Endothelial cell of umbilical vein (primary cell): ENCODE results near the gene FBXL14. TPM values are rescaled to one million over a fixed set of nuclear protein-coding genes. Genes with fewer than 3 reads are reported as not detected.

Experiments
- BruUV-seq: library from RNA; stranded (reverse); fragments of 400-500 nt; replicated peaks from 2 replicates; lab custom pipeline; 2021; lab: Mats Ljungman, UMichigan
- CTCF ChIA-PET: fragments of 300-600, 350-600 bp; sonication (Branson Sonifier 250); formaldehyde crosslinking; loops from one replicate; lab custom pipeline; 2021; ENCODE audit warnings: antibody characterized with exemption, inconsistent platforms; lab: Charles Lee
- POLR2A ChIA-PET: fragments of 300-600, 350-600 bp; sonication (Branson Sonifier 250); formaldehyde crosslinking; loops from one replicate; lab custom pipeline; 2021; ENCODE audit warnings: antibody characterized with exemption, inconsistent platforms; lab: Charles Lee
- DNase-seq: peaks from one replicate; pipeline ENCODE4 v3.0.0-alpha.2; 2011; ENCODE audit warnings: low read depth, low spot score
- FAIRE-seq: peaks from 2 replicates; lab custom pipeline; 2011; peaks lifted over from hg19 to GRCh38; lab: Jason Lieb, UNC
- H2AFZ ChIP-seq: 2 replicates; pipeline ENCODE4 v1.6.0; 2012; ENCODE audit warnings: low read depth, low read length, control low read depth, inconsistent platforms
- H3K27ac ChIP-seq: 2 replicates; pipeline ENCODE4 v1.5.1; 2011; ENCODE audit warnings: low read depth, mild to moderate bottlenecking, control low read depth, low read length, moderate library complexity; ENCODE audit not compliant: insufficient read depth
- H3K27me3 ChIP-seq, 2 experiments: 2 replicates each; pipeline versions ENCODE4 v1.6.0 to v1.6.1; 2011; ENCODE audit warnings: low read length in 2 of 2, mixed read lengths in 1 of 2; ENCODE audit not compliant: control insufficient read depth in 2 of 2, insufficient read depth in 2 of 2
- H3K36me3 ChIP-seq, 2 experiments: 2 replicates in 1 of 2; 3 replicates in 1 of 2; pipeline ENCODE4 v1.5.1; 2011; ENCODE audit warnings: low read length in 2 of 2, mild to moderate bottlenecking in 1 of 2, moderate library complexity in 1 of 2; ENCODE audit not compliant: control insufficient read depth in 2 of 2, insufficient read depth in 2 of 2; ENCODE audit errors: extremely low read depth in 1 of 2
- H3K4me1 ChIP-seq: 3 replicates; pipeline ENCODE4 v1.5.1; 2011; ENCODE audit warnings: mild to moderate bottlenecking, low read length; ENCODE audit not compliant: control insufficient read depth, insufficient read depth; ENCODE audit errors: extremely low read depth
- H3K4me2 ChIP-seq: 2 replicates; pipeline ENCODE4 v1.6.1; 2011; ENCODE audit warnings: low read length, control low read depth, mixed read lengths; ENCODE audit not compliant: insufficient read depth
- H3K4me3 ChIP-seq, 3 experiments: fragments of 200-600 bp in 1 of 3; sonication (generic), shearing (Covaris generic) in 1 of 3; replicated peaks in 1 of 3; 2 replicates each; pipeline ENCODE4 v1.5.1; 2011 to 2016; ENCODE audit warnings: control low read depth in 3 of 3, low read length in 3 of 3, mild to moderate bottlenecking in 2 of 3, inconsistent platforms in 1 of 3, low read depth in 1 of 3, moderate library complexity in 1 of 3; ENCODE audit not compliant: insufficient read depth in 1 of 3
- H3K79me2 ChIP-seq: 2 replicates; pipeline ENCODE4 v1.6.0; 2012; ENCODE audit warnings: low read length, inconsistent platforms; ENCODE audit not compliant: control insufficient read depth, insufficient read depth
- H3K9ac ChIP-seq: replicated peaks from 2 replicates; pipeline ENCODE3; 2011; ENCODE audit warnings: low read length, control low read depth; ENCODE audit not compliant: insufficient read depth; ENCODE audit errors: extremely low read depth
- H3K9me1 ChIP-seq: replicated peaks from 3 replicates; pipeline ENCODE4 v1.6.0; 2011; ENCODE audit warnings: mild to moderate bottlenecking, low read length; ENCODE audit not compliant: control insufficient read depth, insufficient read depth; ENCODE audit errors: extremely low read depth
- H3K9me3 ChIP-seq: replicated peaks from 2 replicates; pipeline ENCODE4 v1.5.1; 2012; ENCODE audit warnings: low read length, inconsistent platforms; ENCODE audit not compliant: control insufficient read depth, insufficient read depth
- H4K20me1 ChIP-seq: replicated peaks from 2 replicates; pipeline ENCODE3; 2011; ENCODE audit warnings: mild to moderate bottlenecking, low read length; ENCODE audit not compliant: control insufficient read depth, insufficient read depth; ENCODE audit errors: extremely low read depth
- EZH2 ChIP-seq: IDR thresholded peaks from 2 replicates; pipeline ENCODE4 v1.6.1; 2012; ENCODE audit warnings: borderline replicate concordance, low read depth, mild to moderate bottlenecking, moderate library complexity, low read length, inconsistent platforms; ENCODE audit not compliant: severe bottlenecking
- FOS ChIP-seq: IDR thresholded peaks from 2 replicates; pipeline ENCODE4 v1.6.1; 2011; ENCODE audit warnings: mild to moderate bottlenecking, low read length, moderate library complexity, borderline replicate concordance; ENCODE audit not compliant: insufficient read depth
- GATA2 ChIP-seq: IDR thresholded peaks from 2 replicates; pipeline ENCODE4 v1.7.0; 2011; ENCODE audit warnings: low read depth, mild to moderate bottlenecking, moderate library complexity, mixed read lengths, low read length; ENCODE audit not compliant: insufficient read length, insufficient read depth
- JUN ChIP-seq: IDR thresholded peaks from 2 replicates; pipeline ENCODE4 v1.6.1; 2011; ENCODE audit warnings: borderline replicate concordance, low read depth; ENCODE audit not compliant: insufficient read length, insufficient read depth
- MAX ChIP-seq: IDR thresholded peaks from 2 replicates; pipeline ENCODE4 v1.6.1; 2011; ENCODE audit not compliant: insufficient read depth, insufficient read length
- MYC ChIP-seq: IDR thresholded peaks from one replicate; pipeline ENCODE4 v1.6.1; 2011; ENCODE audit warnings: mild to moderate bottlenecking, low read depth, low read length
- POLR2A ChIP-seq: IDR thresholded peaks from 2 replicates; pipeline ENCODE4 v1.6.1; 2012; ENCODE audit warnings: low read depth, mild to moderate bottlenecking, control low read depth, low read length
- POLR2AphosphoS5 ChIP-seq: IDR thresholded peaks from 2 replicates; pipeline ENCODE4 v1.6.1; 2012; ENCODE audit warnings: low read depth, mild to moderate bottlenecking, control low read depth, low read length, moderate library complexity; ENCODE audit not compliant: insufficient read depth
- dilution Hi-C: fragments of 300-500 bp; cut with MboI; formaldehyde crosslinking; loops from one replicate; pipeline ENCODE4 v1.15.0; 2019; ENCODE audit warnings: low sequenced_read_pairs; ENCODE audit not compliant: extremely low pct_ligation_motif_present
- intact Hi-C: fragments of 100-400 bp; cut with micrococcal nuclease; formaldehyde crosslinking; loops from one replicate; pipeline ENCODE4 v1.10.0; 2022
- polyA plus RNA-seq, 4 experiments: library from polyadenylated mRNA; depleted of rRNA in 3 of 4; stranded (reverse) in 3 of 4; unstranded in 1 of 4; fragments of >200 nt; gene quantifications; 2 replicates each; pipeline versions ENCODE4 v1.2.1 to v1.2.3, GENCODE V29; 2011 to 2012; ENCODE audit warnings: missing spikeins in 1 of 4
- total RNA-seq: library from RNA; stranded (reverse); gene quantifications from 2 replicates; pipeline ENCODE4 v1.2.3, GENCODE V29; 2021
- TF ChIP-seq, protein P1 (sequence below), 2 donors: IDR thresholded peaks; 1 replicate in 1 of 2; 2 replicates in 1 of 2; pipeline ENCODE4 v1.5.1; 2011; ENCODE audit warnings: low read length in 2 of 2, mild to moderate bottlenecking in 2 of 2, moderate library complexity in 2 of 2, control low read depth in 1 of 2, inconsistent platforms in 1 of 2, low read depth in 1 of 2; ENCODE audit not compliant: insufficient read depth in 1 of 2; ENCODE audit errors: extremely low read depth in 1 of 2

The FBXL14 gene
- total and polyA plus RNA-seq, 2 donors (not counting 3 experiments of a cell fraction or from before 2014, with no cell fraction given), result 11.3 to 15.7 TPM

DNA sequence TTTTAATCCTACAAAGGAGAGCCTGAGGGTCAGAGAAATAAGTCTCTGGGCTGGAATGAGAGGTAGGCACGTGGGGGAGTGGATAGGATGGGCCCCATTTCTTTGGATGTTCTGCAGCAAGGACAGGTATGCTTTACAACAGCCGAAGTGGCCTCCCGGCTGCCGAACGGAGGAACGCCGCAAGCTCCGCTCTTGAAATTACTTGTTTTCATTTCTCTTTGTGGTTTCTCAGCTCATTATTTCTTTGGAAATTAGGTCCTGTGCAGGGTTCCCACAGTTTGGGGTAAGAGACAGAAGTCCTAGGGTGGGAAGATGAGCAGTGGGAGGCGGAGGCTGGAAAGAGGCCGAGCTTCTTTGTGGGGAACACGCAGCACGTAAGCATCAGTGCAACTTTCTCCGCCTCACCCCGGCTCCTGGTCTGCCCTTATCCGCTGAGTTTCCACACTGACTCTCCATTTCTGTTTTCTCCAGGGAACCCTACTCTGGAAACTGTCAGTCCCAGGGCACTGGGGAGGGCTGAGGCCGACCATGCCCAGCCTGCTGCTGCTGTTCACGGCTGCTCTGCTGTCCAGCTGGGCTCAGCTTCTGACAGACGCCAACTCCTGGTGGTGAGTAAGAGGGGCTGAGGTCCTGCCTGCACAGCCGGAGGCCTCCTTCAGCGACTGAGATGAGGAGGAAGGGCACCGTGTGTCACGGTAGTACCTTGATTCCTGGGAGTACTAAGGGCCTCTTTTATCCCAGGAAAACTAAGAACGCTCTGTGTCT, 36.6 kb upstream of the FBXL14 start:
- no TSS peak for BruUV-seq
- peaks cover 5% of the 10 kb centered on the region for H3K4me1 ChIP-seq
- no peaks in the 10 kb centered on the region for H3K36me3 ChIP-seq
- DNase-seq (no peak), FAIRE-seq (no peak)
- H3K9me3 ChIP-seq, result no peaks in the 10 kb centered on the region
- TF ChIP-seq, protein P1, sequence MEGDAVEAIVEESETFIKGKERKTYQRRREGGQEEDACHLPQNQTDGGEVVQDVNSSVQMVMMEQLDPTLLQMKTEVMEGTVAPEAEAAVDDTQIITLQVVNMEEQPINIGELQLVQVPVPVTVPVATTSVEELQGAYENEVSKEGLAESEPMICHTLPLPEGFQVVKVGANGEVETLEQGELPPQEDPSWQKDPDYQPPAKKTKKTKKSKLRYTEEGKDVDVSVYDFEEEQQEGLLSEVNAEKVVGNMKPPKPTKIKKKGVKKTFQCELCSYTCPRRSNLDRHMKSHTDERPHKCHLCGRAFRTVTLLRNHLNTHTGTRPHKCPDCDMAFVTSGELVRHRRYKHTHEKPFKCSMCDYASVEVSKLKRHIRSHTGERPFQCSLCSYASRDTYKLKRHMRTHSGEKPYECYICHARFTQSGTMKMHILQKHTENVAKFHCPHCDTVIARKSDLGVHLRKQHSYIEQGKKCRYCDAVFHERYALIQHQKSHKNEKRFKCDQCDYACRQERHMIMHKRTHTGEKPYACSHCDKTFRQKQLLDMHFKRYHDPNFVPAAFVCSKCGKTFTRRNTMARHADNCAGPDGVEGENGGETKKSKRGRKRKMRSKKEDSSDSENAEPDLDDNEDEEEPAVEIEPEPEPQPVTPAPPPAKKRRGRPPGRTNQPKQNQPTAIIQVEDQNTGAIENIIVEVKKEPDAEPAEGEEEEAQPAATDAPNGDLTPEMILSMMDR (IDR thresholded peaks at IDR 0.05; ENCODE audit: extremely low read depth in 1 of 2, insufficient read depth in 1 of 2, low read depth in 1 of 2, low read length in 2 of 2), result no peak
- TF ChIP-seq MAX (no peak), EZH2 (no peak), POLR2AphosphoS5 (no peak), JUN (no peak), MYC (no peak), POLR2A (no peak), FOS (no peak), GATA2 (no peak)
- peaks cover 48 to 57% of the 10 kb centered on the region in 2 experiments for H3K27me3 ChIP-seq
- POLR2A ChIA-PET, result no interaction called here
- H4K20me1 ChIP-seq, result no peaks in the 10 kb centered on the region
- H2AFZ ChIP-seq, result no peak overlapping the region
- dilution Hi-C loops, result loop anchor here (25.0 kb wide), 1 partner anchor 306 kb away; no protein-coding TSS in a partner anchor
- no peaks in the 10 kb centered on the region for H3K79me2 ChIP-seq
- H3K4me2 ChIP-seq, result no peak overlapping the region
- intact Hi-C loops, result loop anchor here (5.0 kb wide), 1 partner anchor 951 kb away; no protein-coding TSS in a partner anchor
- H3K27ac ChIP-seq, result no peak overlapping the region
- no peaks in the 10 kb centered on the region for H3K9me1 ChIP-seq
- no peak overlapping the region for H3K4me3 ChIP-seq
- CTCF ChIA-PET, result interaction anchor here (0.8 to 6.2 kb wide), 6 partner anchors 18 to 513 kb away, joined by 3 to 185 read pairs (median 4); no protein-coding TSS in a partner anchor
- H3K9ac ChIP-seq, result no peak overlapping the region
